ENCODE data around the gene SDK1.

DNA sequence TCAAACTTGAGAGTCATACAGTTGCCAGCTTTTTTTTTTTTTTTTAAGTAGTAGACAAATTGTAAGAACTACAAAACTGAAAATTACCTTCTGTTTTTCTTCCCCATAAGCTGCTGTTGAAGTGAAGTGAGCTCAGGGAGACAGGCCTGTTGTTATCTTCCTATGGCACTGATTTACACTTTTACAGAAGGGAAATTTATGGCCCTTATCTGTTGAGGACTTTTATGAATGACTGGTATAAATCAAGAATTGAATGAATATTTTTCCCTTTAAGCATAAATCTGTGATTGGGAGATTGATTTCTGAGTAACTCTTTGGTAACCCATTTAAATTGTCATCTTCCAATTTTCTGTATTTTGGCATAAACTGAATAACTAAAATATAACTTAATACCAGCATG is 124.0 kb downstream of the SDK1 start:
- TF ChIP-seq CTCF (IDR thresholded peaks at IDR 0.05) (no peak), POLR2A (IDR thresholded peaks at IDR 0.05) (no peak)
